K562 (cell line): ENCODE data around the gene ZFP57. TPM values are rescaled to one million over a fixed set of nuclear protein-coding genes. Genes with fewer than 3 reads are reported as not detected.
A peak's percentile ranks its signal among the peaks of the same experiment; 100 is the strongest.

Source experiments
- ATAC-seq: fragments of 200-7000 bp; cut with Tn5 transposase; 3 replicates; pipeline ENCODE4 v1.9.1; 2020; ENCODE audit warnings: moderate library complexity
- BruUV-seq: library from RNA; stranded (reverse); fragments of 400-500 nt; replicated peaks from 2 replicates; lab custom pipeline; 2021; lab: Mats Ljungman, UMichigan
- CTCF ChIA-PET: fragments of 300-600 bp; formaldehyde crosslinking; extraction: SDS; loops from one replicate; lab custom pipeline; 2021; ENCODE audit warnings: low intra/inter-chr PET ratio; lab: Yijun Ruan, JAX
- POLR2A ChIA-PET: fragments of 300-600, 350-650 bp; sonication (Branson Sonifier 250); formaldehyde crosslinking; extraction: SDS; loops from one replicate; lab custom pipeline; 2021; ENCODE audit warnings: antibody characterized with exemption, inconsistent platforms; lab: Yijun Ruan, JAX
- DNase-seq, 4 experiments: peaks; one replicate each; pipeline versions ENCODE4 v3.0.0 to v3.0.0-alpha.2; 2011 to 2018; ENCODE audit warnings: low spot score in 3 of 4, mixed read lengths in 3 of 4; ENCODE audit errors: extremely low read depth in 1 of 4
- FAIRE-seq: peaks from 2 replicates; lab custom pipeline; 2011; peaks lifted over from hg19 to GRCh38; lab: Jason Lieb, UNC
- H2AFZ ChIP-seq: 2 replicates; pipeline ENCODE4 v1.6.0; 2011; ENCODE audit warnings: low read depth, low read length, control low read depth, inconsistent platforms
- H3K27ac ChIP-seq: fragments of 200-600 bp; 3 replicates; pipeline ENCODE4 v1.8.0; 2011; ENCODE audit warnings: low read depth, mild to moderate bottlenecking, control low read depth, inconsistent platforms, low read length, moderate library complexity, mixed read lengths; ENCODE audit errors: extremely low read depth
- H3K27me3 ChIP-seq, 2 experiments: fragments of 300-600 bp in 1 of 2; 2 replicates in 1 of 2; 3 replicates in 1 of 2; pipeline versions ENCODE4 v1.6.0 to v1.8.0; 2011; ENCODE audit warnings: inconsistent platforms in 2 of 2, low read length in 2 of 2, mild to moderate bottlenecking in 1 of 2, mixed read lengths in 1 of 2, moderate library complexity in 1 of 2; ENCODE audit not compliant: control insufficient read depth in 2 of 2, insufficient read depth in 2 of 2
- H3K36me3 ChIP-seq: fragments of 300-600 bp; 3 replicates; pipeline ENCODE4 v1.8.0; 2011; ENCODE audit warnings: mild to moderate bottlenecking, low read length, inconsistent platforms; ENCODE audit not compliant: control insufficient read depth, insufficient read depth
- H3K4me1 ChIP-seq, 2 experiments: fragments of 200-600 bp in 1 of 2; replicated peaks in 1 of 2; 2 replicates in 1 of 2; 3 replicates in 1 of 2; pipeline versions ENCODE4 v1.5.1 to v1.8.0; 2011; ENCODE audit warnings: inconsistent platforms in 2 of 2, low read length in 2 of 2, mild to moderate bottlenecking in 1 of 2, mixed read lengths in 1 of 2, moderate library complexity in 1 of 2; ENCODE audit not compliant: control insufficient read depth in 2 of 2, insufficient read depth in 2 of 2
- H3K4me2 ChIP-seq: 2 replicates; pipeline ENCODE4 v1.6.1; 2011; ENCODE audit warnings: low read length, control low read depth, inconsistent platforms, mixed read lengths; ENCODE audit not compliant: insufficient read depth
- H3K4me3 ChIP-seq: fragments of 200-600 bp; sonication (generic), shearing (Covaris generic); 2 replicates; pipeline ENCODE4 v1.5.1; 2016; ENCODE audit warnings: control low read depth, inconsistent platforms
- H3K79me2 ChIP-seq: fragments of 200-600 bp; 3 replicates; pipeline ENCODE4 v1.8.0; 2011; ENCODE audit warnings: low read length, inconsistent platforms; ENCODE audit not compliant: control insufficient read depth, insufficient read depth
- H3K9ac ChIP-seq, 2 experiments: 2 replicates each; pipeline versions ENCODE4 v1.6.0 to v1.6.1; 2011; ENCODE audit warnings: low read depth in 2 of 2, low read length in 2 of 2, control low read depth in 1 of 2, inconsistent platforms in 1 of 2, mild to moderate bottlenecking in 1 of 2, mixed read lengths in 1 of 2; ENCODE audit not compliant: insufficient read depth in 1 of 2
- H3K9me1 ChIP-seq: one replicate; pipeline ENCODE4 v1.6.0; 2011; ENCODE audit warnings: inconsistent platforms, mild to moderate bottlenecking, low read length, moderate library complexity; ENCODE audit not compliant: control insufficient read depth, insufficient read depth
- H3K9me3 ChIP-seq: replicated peaks from 2 replicates; pipeline ENCODE4 v1.5.1; 2011; ENCODE audit warnings: low read depth, low read length, inconsistent platforms; ENCODE audit not compliant: control insufficient read depth, insufficient read depth
- H4K20me1 ChIP-seq: replicated peaks from 2 replicates; pipeline ENCODE4 v1.6.1; 2011; ENCODE audit warnings: low read length, inconsistent platforms, mixed read lengths; ENCODE audit not compliant: control insufficient read depth, insufficient read depth
- ATF1 ChIP-seq, 2 experiments: fragments of 450-650 bp in 1 of 2; IDR thresholded peaks; 2 replicates each; pipeline ENCODE4 v1.6.1; 2016; ENCODE audit warnings: missing compliant biosample characterization in 1 of 2, missing genetic modification characterization in 1 of 2
- BACH1 ChIP-seq: fragments of 200-800 bp; sonication (Bioruptor generic); IDR thresholded peaks from 2 replicates; pipeline ENCODE4 v1.6.1; 2016; ENCODE audit warnings: missing genetic modification characterization, missing compliant biosample characterization
- CBFA2T3 ChIP-seq: fragments of 450-650 bp; IDR thresholded peaks from 2 replicates; pipeline ENCODE4 v1.6.1; 2017
- CEBPZ ChIP-seq: fragments of 150-350 bp; IDR thresholded peaks from 2 replicates; pipeline ENCODE4 v1.6.1; 2014; ENCODE audit warnings: low read depth, mild to moderate bottlenecking, low read length, borderline replicate concordance
- HMBOX1 ChIP-seq: sonication (generic); IDR thresholded peaks from 2 replicates; pipeline ENCODE4 v1.6.1; 2016
- HNRNPK ChIP-seq: fragments of 200-400 bp; formaldehyde crosslinking; IDR thresholded peaks from one replicate; pipeline ENCODE4 v1.6.1; 2018; ENCODE audit warnings: mild to moderate bottlenecking, low read depth, low read length; ENCODE audit not compliant: poor library complexity, severe bottlenecking
- NCOA6 ChIP-seq: fragments of 450-650 bp; IDR thresholded peaks from 2 replicates; pipeline ENCODE4 v1.6.1; 2017; ENCODE audit warnings: mild to moderate bottlenecking
- NRF1 ChIP-seq, 2 experiments: fragments of 450-650 bp; IDR thresholded peaks in 1 of 2; conservative IDR thresholded peaks in 1 of 2; 2 replicates each; pipeline ENCODE4 v1.6.1; 2014; ENCODE audit warnings: mild to moderate bottlenecking in 2 of 2
- POLR3A ChIP-seq: IDR thresholded peaks from 2 replicates; pipeline ENCODE4 v1.6.1; 2011; ENCODE audit warnings: borderline replicate concordance, mild to moderate bottlenecking, moderate library complexity; ENCODE audit not compliant: insufficient read length, insufficient read depth; ENCODE audit errors: extremely low read depth
- RBFOX2 ChIP-seq: fragments of 200-400 bp; formaldehyde crosslinking; IDR thresholded peaks from 2 replicates; pipeline ENCODE4 v1.6.1; 2017; ENCODE audit warnings: low read depth, mild to moderate bottlenecking, low read length, moderate library complexity
- ZFX ChIP-seq: sonication (generic); formaldehyde crosslinking; IDR thresholded peaks from 2 replicates; pipeline ENCODE4 v1.8.0; 2022; ENCODE audit warnings: mild to moderate bottlenecking, missing genetic modification reagents, moderate library complexity
- ZNF174 ChIP-seq: fragments of 250-450 bp; sonication (Bioruptor Pico); IDR thresholded peaks from 2 replicates; pipeline ENCODE4 v1.4.0; 2020; ENCODE audit warnings: mild to moderate bottlenecking
- ZNF444 ChIP-seq: fragments of 250-450 bp; sonication (Bioruptor Pico); IDR thresholded peaks from 2 replicates; pipeline ENCODE4 v1.4.0; 2020; ENCODE audit warnings: mild to moderate bottlenecking, moderate library complexity
- WGBS: fragments of 100-300 bp; shearing (Covaris generic); methylation state at CpG from one replicate; pipeline ENCODE4 v1.1.6; 2016; ENCODE audit warnings: low coverage, mixed read lengths; ENCODE audit not compliant: insufficient coverage; ENCODE audit errors: missing lambda C conversion rate; 5-methylcytosine and 5-hydroxymethylcytosine counted together
- in situ Hi-C: fragments of 300-500 bp; cut with MboI; formaldehyde crosslinking; loops from 4 replicates; pipeline ENCODE4 v1.15.0; 2018; ENCODE audit warnings: inconsistent platforms, mixed read lengths
- intact Hi-C: fragments of 100-400 bp; cut with micrococcal nuclease; formaldehyde crosslinking; loops from 2 replicates; pipeline ENCODE4 v1.14.2; 2022
- polyA plus RNA-seq, 8 experiments: library from polyadenylated mRNA; depleted of rRNA in 4 of 8; stranded (reverse) in 5 of 8; unstranded in 3 of 8; fragments of >200 nt; fragmentation: Nextera tagmentation in 2 of 8; fragmentation: Illumina TruSeq in 1 of 8; extraction: Ambion mirVana in 2 of 8; extraction: Trizol in 1 of 8; gene quantifications; 2 replicates each; pipeline versions ENCODE4 v1.2.1 to v1.2.3, GENCODE V29; 2011 to 2014; ENCODE audit warnings: inconsistent platforms in 1 of 8, missing spikeins in 1 of 8
- total RNA-seq, 7 experiments: library from RNA; depleted of rRNA in 6 of 7; stranded (reverse); fragments of >200 nt in 6 of 7; fragmentation: Illumina TruSeq in 2 of 7; extraction: Trizol in 2 of 7; gene quantifications; 2 replicates each; pipeline versions ENCODE4 v1.2.1 to v1.2.3, GENCODE V29; 2011 to 2021; ENCODE audit warnings: low replicate concordance in 1 of 7

The ZFP57 gene
- total and polyA plus RNA-seq, 9 of the 15 experiments (the other 6 are each of a cell fraction or from before 2014, with no cell fraction given) = 0.04 to 0.28 (median 0.13) TPM

- WGBS = 10% methylated on average over 6 of the region's 9 CpGs
- H3K9me1 ChIP-seq = no peaks in the 10 kb centered on the region
- peak overlapping the region; percentile 60 to 90 for H3K9ac ChIP-seq
- peak overlapping the region; percentile 84 for H3K4me3 ChIP-seq
- H3K27me3 ChIP-seq = no peaks in the 10 kb centered on the region
- H2AFZ ChIP-seq = peak overlapping the region; percentile 94
- H3K36me3 ChIP-seq = 0 out of 3 replicates have a peak, but pooled peaks cover 7% of the 10 kb centered on the region
- DNase-seq = peak in 1 of 4 experiments; percentile 50
- in situ Hi-C loops = no loop called here
- peak; percentile 60 for FAIRE-seq
- intact Hi-C loops = loop anchor here (2.0 to 5.0 kb wide), 2 partner anchors 17 to 691 kb away; no protein-coding TSS in a partner anchor
- H4K20me1 ChIP-seq = no peaks in the 10 kb centered on the region
- ATAC-seq = peak; percentile 1; the same call in 2 of the 3 replicates
- H3K27ac ChIP-seq = peak overlapping the region; percentile 54; the same call in 2 of the 3 replicates
- H3K9me3 ChIP-seq = no peaks in the 10 kb centered on the region
- no TSS peak for BruUV-seq
- H3K79me2 ChIP-seq = peaks cover 38% of the 10 kb centered on the region
- peaks cover 32 to 39% of the 10 kb centered on the region in 2 experiments; a peak in 4 of 5 replicates for H3K4me1 ChIP-seq
- ChIA-PET CTCF (no interaction called here), POLR2A (interaction anchor here (0.6 to 1.9 kb wide), 13 partner anchors 9 to 1477 kb away, joined by 3 to 11 read pairs (median 4); no protein-coding TSS in a partner anchor)
- peak overlapping the region; percentile 92 for H3K4me2 ChIP-seq
- TF ChIP-seq CEBPZ = no peak
- no peak for TF ChIP-seq NRF1 (conservative IDR thresholded peaks at IDR 0.05 in 1 of 2, IDR thresholded peaks at IDR 0.05 in 1 of 2)
- no peak for TF ChIP-seq CBFA2T3
- no peak for TF ChIP-seq NCOA6
- TF ChIP-seq ATF1 (CRISPR knock-in tag; IDR thresholded peaks at IDR 0.05) = no peak
- 0 out of 2 replicates have a peak, but pooled peaks have one; percentile 6 for TF ChIP-seq ATF1 (tag; IDR thresholded peaks at IDR 0.05)
- no peak for TF ChIP-seq ZNF444 (CRISPR knock-in tag)
- no peak for TF ChIP-seq POLR3A
- no peak for TF ChIP-seq HNRNPK
- TF ChIP-seq ZFX (CRISPR knock-in tag) = no peak
- TF ChIP-seq BACH1 (tag) = no peak
- no peak for TF ChIP-seq HMBOX1
- TF ChIP-seq RBFOX2 = no peak
- no peak for TF ChIP-seq ZNF174 (CRISPR knock-in tag)
Observed at GRCh38 chr6:29633534-29633905, 47.4 kb downstream of the ZFP57 start.
